ENCODE measurements around the gene FBXL14.

FBXL14 gene

GRCh38 chr12:1519642-1520041 lies 74.7 kb downstream of the FBXL14 start:
- H3K27ac ChIP-seq: peak overlapping the region; percentile 33
- TF ChIP-seq CTCF (conservative IDR thresholded peaks at IDR 0.05): no peak

GRCh38 chr12:1518591-1519516 lies 75.5 kb downstream of the FBXL14 start:
- H3K27ac ChIP-seq: peak overlapping the region; percentile 33
- TF ChIP-seq CTCF (conservative IDR thresholded peaks at IDR 0.05): no peak

DNA sequence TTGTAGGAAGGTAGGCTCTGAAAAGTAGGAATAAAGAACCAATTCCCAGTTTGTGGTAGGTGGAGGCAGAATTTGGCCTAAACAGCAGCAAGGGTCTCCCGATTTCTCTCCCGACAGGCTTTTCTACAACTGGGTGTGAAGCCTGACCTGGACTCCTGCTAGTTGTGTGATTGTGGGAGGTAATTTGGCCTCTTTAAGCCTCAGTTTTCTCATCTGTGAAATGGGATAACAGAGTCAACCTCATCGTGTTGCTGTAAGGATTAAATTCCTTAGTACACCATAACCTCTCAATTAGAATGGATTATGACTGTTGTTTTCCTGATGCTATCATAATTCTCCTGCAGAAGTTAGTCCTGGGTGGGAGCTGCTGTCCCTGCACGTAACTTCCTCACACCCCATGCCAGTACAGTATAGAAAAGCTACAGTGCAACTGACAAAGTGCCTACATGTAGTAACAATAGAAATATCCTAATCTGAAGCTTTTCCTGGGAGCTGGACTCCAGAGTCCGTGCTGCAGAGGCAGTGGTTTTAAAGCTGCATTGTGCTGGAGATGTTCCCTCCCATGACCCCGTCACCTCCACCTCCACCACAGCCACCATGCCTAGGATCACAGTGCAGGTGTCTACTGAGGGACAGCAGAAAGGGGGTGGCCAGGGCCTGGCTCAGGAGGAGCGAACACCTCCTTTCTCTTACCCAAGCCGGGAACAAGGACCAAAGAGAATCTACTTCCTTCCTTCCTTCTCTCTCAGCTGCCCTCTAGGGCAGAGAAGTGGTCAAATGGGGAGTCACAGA lies 76.5 kb downstream of the FBXL14 start:
- TF ChIP-seq CTCF (conservative IDR thresholded peaks at IDR 0.05): no peak
- H3K27ac ChIP-seq: no peak overlapping the region

GRCh38 chr12:1517007-1517406 lies 77.4 kb downstream of the FBXL14 start:
- TF ChIP-seq CTCF (conservative IDR thresholded peaks at IDR 0.05): peak; percentile 23; the same call in 1 of the 2 replicates
- no peak overlapping the region for H3K27ac ChIP-seq
